ELR (cell line): ENCODE data around the gene S1PR3.

Source experiments
- DNase-seq: peaks from one replicate; pipeline ENCODE4 v3.0.0-alpha.2; 2015; ENCODE audit warnings: low read depth

The S1PR3 gene

DNA sequence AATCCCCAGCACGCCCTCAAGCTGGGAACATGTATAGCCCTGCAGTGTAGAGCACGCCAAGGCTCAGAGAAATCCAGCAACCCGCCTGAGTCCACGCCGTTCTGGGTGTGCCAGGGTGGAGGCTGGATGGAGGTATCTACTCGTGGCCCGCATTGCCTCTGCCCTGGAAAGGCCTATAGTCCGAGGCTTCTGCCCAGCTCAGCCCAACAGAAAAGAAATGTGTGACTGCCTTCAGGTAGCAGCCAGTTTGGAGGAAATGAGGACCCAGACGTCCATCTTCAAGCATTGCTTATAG is 18.2 kb downstream of the S1PR3 start:
- no peak for DNase-seq

- no peak for DNase-seq
Measured at GRCh38 chr9:89010056-89010455, 18.8 kb downstream of the S1PR3 start.

DNA sequence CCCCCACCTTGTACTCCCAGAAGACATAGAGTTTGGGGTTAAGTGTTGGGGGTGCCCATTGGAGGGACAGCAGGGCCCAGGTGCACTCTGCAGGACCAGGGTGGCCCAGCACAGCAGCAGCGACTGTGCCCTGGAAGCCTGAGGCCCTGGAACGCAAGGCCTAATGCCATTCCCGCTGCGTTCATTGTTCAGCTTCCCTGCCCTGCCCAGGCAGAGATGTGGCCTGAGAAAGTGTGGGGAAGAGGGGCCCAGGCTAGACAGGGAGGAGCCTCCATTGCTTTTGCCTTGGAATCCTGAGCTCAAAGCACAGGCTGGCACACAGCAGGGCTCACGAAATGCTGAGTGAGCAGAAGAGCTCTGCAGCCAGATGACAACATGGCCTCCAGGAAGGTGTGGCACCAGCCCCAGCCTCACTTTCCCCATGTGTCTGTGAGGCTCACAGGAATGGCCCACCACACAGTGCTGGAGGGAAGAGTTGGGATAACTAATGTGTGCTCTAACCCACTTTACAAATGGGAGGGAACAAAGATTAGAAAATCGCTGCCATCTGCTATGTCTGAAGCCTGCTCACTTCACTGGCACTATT is 19.4 kb downstream of the S1PR3 start:
- no peak for DNase-seq

DNA sequence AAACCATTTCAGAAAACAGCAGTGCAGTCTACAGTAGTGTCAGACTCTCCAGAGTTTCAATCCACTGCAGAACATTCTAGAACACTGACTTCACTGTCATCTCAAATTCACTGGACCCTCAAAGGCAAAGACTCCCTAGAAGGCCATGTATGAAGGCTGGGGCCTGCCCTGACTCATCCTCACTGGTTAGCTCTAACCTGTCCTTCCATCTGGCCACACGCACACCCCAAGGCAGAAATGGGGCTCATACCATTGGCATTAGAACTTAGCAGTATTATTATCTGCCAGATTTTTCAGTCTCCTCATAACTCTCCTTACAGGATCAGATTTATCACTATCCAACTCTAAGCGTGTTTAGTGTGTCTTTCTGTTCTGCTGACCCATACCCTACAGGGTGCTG is 20.4 kb downstream of the S1PR3 start:
- no peak for DNase-seq

- no peak for DNase-seq
Measured at GRCh38 chr9:89012294-89013042, 21.2 kb downstream of the S1PR3 start.

- no peak for DNase-seq
Measured at GRCh38 chr9:89013660-89014059, 22.4 kb downstream of the S1PR3 start.

GRCh38 chr9:89014153-89014552 is 22.9 kb downstream of the S1PR3 start:
- DNase-seq: no peak

- no peak for DNase-seq
Measured at GRCh38 chr9:89015336-89015735, 24.1 kb downstream of the S1PR3 start.

DNA sequence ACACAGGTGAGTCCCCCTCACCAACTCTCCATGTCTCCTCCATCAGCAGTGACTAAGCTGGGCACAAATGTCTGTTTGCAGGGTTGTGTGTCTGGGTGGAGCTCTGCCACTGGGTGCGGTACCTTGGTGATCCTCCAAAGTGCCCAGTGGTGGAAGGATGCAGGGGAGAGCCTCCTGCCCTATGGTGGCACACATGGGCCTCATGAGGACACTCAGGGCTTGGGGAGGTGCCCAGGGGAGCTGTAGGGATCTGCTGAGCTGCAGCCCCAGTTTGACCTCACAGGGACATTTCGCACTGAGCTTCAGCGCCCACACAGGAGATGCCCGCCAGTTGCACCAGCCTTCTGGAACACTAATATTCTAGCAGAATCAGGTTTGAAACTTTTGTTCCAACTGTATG is 29.5 kb downstream of the S1PR3 start:
- no peak for DNase-seq

GRCh38 chr9:89021154-89021803 is 30.0 kb downstream of the S1PR3 start:
- DNase-seq: peak; percentile 86

GRCh38 chr9:89022001-89022759 is 30.9 kb downstream of the S1PR3 start:
- DNase-seq: no peak

- peak; percentile 40 for DNase-seq
Measured at GRCh38 chr9:89022902-89023301, 31.6 kb downstream of the S1PR3 start.

GRCh38 chr9:89023740-89024139 is 32.5 kb downstream of the S1PR3 start:
- no peak for DNase-seq

DNA sequence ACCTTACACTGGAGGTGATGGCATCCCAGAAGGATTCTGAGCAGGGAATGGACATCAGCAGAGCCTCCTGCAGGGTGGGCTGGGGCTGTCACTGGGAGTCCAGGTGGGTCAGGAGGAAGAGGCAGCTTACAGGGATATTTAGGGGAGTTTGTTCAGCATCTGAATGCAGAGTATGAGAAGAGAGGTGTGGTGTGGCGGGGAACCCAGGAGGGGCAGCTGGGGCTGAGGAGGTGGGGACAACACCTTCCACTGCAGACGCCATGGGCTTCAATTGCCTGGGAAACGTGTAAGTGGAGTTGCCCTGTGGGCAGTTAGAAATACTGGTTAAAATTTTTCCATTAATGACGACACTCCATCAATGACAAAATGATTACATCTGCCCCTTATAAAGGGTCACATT is 33.5 kb downstream of the S1PR3 start:
- DNase-seq: no peak

DNA sequence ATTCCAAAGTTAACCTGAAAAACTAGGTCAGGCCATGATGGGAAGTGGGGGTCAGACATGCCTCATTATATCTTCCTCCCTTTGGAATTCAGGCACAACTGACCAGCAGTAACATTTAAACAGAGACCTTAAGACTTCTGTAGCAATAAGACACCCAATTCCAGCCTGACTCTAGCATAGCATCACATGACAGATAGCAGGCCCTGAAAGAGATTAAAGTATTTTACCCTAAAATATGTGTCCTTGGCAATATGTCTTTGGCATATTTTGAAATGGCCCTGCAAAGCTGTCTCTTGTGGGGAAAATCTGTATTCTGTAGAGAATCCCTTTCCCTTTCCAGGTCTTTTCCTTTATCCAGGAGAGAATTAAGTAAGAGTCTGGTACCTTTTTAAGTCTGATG is 34.3 kb downstream of the S1PR3 start:
- DNase-seq: no peak

DNA sequence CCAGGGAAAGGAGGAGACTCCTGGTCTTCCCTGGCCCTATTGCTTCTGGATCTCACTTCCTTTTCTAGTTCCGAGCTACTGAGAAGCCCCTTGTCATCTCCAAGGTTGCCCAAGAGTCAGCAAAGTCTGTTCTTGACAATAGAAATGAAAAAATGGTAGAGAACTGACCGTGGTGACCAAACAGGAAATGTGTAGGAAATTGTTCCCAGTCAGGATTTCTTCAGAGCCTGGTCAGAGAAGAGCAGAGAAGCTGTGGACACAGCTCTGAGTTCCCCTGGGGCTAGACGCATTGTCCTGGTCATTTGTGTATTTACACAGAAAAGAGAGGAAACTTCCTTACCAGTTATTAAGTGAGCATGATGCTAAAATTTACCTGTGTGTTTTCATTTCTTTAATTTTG is 35.6 kb downstream of the S1PR3 start:
- DNase-seq: no peak

DNA sequence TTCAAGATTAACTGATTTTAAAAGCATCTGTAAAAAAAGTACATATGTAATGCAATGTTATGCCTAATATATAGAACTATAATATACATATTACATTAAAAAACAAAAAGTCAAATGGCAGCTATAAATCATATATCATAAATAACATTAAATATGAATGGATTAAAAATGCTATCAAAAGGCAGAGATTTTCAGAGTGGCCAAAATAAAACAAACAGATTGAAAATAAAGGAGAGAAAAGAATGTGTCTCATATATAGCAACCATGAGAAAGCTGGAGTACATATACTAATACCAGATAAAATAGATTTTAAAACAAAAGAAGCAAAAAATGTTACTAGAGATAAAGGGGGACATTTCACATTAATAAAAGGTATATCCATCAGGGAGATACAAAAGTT is 38.5 kb downstream of the S1PR3 start:
- no peak for DNase-seq

DNA sequence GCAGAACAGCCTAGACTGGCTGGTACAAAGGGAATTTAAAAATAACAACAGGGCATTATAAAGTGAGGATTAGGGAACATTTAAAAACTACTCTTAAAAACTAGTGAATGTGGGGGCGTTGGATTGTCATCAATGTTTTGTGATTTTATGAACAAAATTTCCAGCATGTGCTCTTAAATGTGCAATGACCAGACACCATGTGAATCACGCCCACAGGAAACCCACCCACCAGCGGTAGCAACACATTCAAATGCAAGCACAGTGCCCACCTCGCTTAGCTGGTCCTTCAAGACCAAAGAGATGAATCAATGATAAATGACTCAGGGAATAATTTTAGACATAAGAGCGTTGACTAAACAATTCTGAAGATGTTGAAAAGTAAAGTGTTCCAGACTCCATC is 40.9 kb downstream of the S1PR3 start:
- no peak for DNase-seq

- DNase-seq: no peak
Measured at GRCh38 chr9:89032661-89033060, 41.4 kb downstream of the S1PR3 start.

DNA sequence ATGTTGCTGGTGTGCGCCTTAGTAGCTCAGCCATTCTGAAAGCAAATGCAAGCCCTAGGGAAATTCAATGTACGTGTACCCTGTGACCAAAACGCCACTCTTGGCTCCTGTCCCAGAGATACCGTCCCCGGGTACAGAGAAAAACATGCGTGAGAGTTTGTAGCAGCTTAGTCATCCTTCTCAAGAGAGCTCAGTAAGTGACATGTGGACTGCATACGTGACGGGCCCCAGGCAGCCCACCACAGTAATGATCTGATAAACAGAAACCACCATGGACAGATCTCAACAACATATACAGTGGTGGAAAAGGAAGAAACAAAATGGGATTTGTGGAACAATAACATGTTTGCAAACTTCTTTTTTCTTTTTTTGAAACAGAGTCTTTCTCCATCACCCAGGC is 45.1 kb downstream of the S1PR3 start:
- DNase-seq: no peak

- DNase-seq: no peak
Measured at GRCh38 chr9:89036891-89037290, 45.6 kb downstream of the S1PR3 start.

- DNase-seq: no peak
Measured at GRCh38 chr9:89037346-89037745, 46.1 kb downstream of the S1PR3 start.

DNA sequence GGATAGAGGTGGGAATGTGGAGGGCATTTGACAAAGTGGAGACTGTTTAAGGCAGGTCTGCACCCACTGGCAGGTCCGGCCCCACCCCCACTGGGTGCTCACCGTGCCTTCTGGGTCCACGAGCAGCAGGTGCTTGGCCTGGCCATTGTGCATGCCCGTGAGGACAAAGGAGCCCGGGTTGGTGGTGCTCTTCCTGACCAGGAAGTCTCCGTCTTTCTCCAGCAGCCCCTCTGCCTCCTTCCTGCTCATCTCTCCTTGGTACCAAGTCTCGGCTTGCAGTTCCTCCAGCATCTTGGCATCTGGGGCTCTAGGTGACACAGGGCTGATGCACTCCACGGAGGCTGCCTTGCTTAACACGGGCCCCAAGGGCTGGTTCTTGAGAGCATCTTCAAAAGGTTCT is 46.6 kb downstream of the S1PR3 start:
- no peak for DNase-seq
